Loucy (cell line): ENCODE data around the gene CCDC142.

Source experiments
- H2AFZ ChIP-seq: fragments of 200-600 bp; sonication (generic); 2 replicates; pipeline ENCODE4 v1.6.0; 2016; ENCODE audit warnings: antibody characterized with exemption, mild to moderate bottlenecking, low read length, moderate library complexity
- H3F3A ChIP-seq: fragments of 200-600 bp; 2 replicates; pipeline ENCODE4 v1.6.0; 2016; ENCODE audit warnings: antibody characterized with exemption, low read depth, mild to moderate bottlenecking
- H3K27me3 ChIP-seq: fragments of 200-600 bp; sonication (generic); 2 replicates; pipeline ENCODE4 v1.6.1; 2014; ENCODE audit warnings: low read length, mild to moderate bottlenecking; ENCODE audit not compliant: insufficient read depth, poor library complexity, severe bottlenecking
- H3K36me3 ChIP-seq: fragments of 200-600 bp; sonication (generic); 2 replicates; pipeline ENCODE4 v1.6.1; 2016; ENCODE audit warnings: low read length; ENCODE audit not compliant: insufficient read depth
- H3K4me1 ChIP-seq: fragments of 200-600 bp; sonication (generic); 2 replicates; pipeline ENCODE4 v1.5.1; 2014; ENCODE audit warnings: low read length, mild to moderate bottlenecking; ENCODE audit not compliant: insufficient read depth, poor library complexity, severe bottlenecking
- H3K4me2 ChIP-seq: fragments of 200-600 bp; sonication (generic); 2 replicates; pipeline ENCODE4 v1.6.0; 2014; ENCODE audit warnings: antibody characterized with exemption, low read length, low read depth, mild to moderate bottlenecking; ENCODE audit not compliant: poor library complexity, severe bottlenecking
- H3K4me3 ChIP-seq: fragments of 200-600 bp; sonication (generic); 2 replicates; pipeline ENCODE4 v1.5.1; 2014; ENCODE audit warnings: low read length, mild to moderate bottlenecking, mixed read lengths; ENCODE audit not compliant: poor library complexity, severe bottlenecking
- H3K79me2 ChIP-seq: fragments of 200-600 bp; sonication (generic); 2 replicates; pipeline ENCODE4 v1.6.1; 2014; ENCODE audit warnings: low read length; ENCODE audit not compliant: insufficient read depth
- H3K9ac ChIP-seq: fragments of 200-600 bp; sonication (generic); 2 replicates; pipeline ENCODE4 v1.6.0; 2014; ENCODE audit warnings: mild to moderate bottlenecking, low read depth, low read length, moderate library complexity; ENCODE audit not compliant: poor library complexity, severe bottlenecking
- H3K9me2 ChIP-seq: fragments of 200-600 bp; sonication (generic); replicated peaks from 2 replicates; pipeline ENCODE4 v1.6.1; 2016; ENCODE audit warnings: low read depth, low read length, mixed read lengths
- H3K9me3 ChIP-seq: fragments of 200-600 bp; sonication (generic); 2 replicates; pipeline ENCODE4 v1.6.1; 2014; ENCODE audit warnings: mild to moderate bottlenecking, antibody characterized with exemption, low read length, low read depth; ENCODE audit not compliant: insufficient read depth
- H4K20me1 ChIP-seq: fragments of 200-600 bp; sonication (generic); 2 replicates; pipeline ENCODE4 v1.6.0; 2014; ENCODE audit warnings: antibody characterized with exemption, low read length, mild to moderate bottlenecking; ENCODE audit not compliant: insufficient read depth, poor library complexity, severe bottlenecking
- CTCF ChIP-seq: fragments of 200-600 bp; sonication (generic); conservative IDR thresholded peaks from 2 replicates; pipeline ENCODE4 v1.5.1; 2014; ENCODE audit warnings: mild to moderate bottlenecking, antibody characterized with exemption, low read length
- EZH2phosphoT487 ChIP-seq: fragments of 200-600 bp; IDR thresholded peaks from 2 replicates; pipeline ENCODE4 v1.6.1; 2018; ENCODE audit warnings: antibody characterized with exemption, mild to moderate bottlenecking, moderate library complexity, borderline replicate concordance

Gene CCDC142

GRCh38 chr2:74512744-74513604 is 30.2 kb upstream of the CCDC142 start:
- Histone ChIP-seq H3K9me3 (no peaks in the 10 kb centered on the region), H3K4me1 (peaks cover 11% of the 10 kb centered on the region), H3K9ac (no peak overlapping the region), H3K4me3 (no peak overlapping the region), H3F3A (no peaks in the 10 kb centered on the region), H4K20me1 (no peaks in the 10 kb centered on the region), H3K9me2 (no peaks in the 10 kb centered on the region), H3K4me2 (no peak overlapping the region), H3K36me3 (no peaks in the 10 kb centered on the region), H3K79me2 (no peaks in the 10 kb centered on the region), H3K27me3 (peaks cover 14% of the 10 kb centered on the region), H2AFZ (no peak overlapping the region)
- TF ChIP-seq CTCF (no peak), EZH2phosphoT487 (no peak)

GRCh38 chr2:74511104-74511989 is 28.5 kb upstream of the CCDC142 start:
- Histone ChIP-seq H3K4me3 (no peak overlapping the region), H4K20me1 (no peaks in the 10 kb centered on the region), H3F3A (no peaks in the 10 kb centered on the region), H3K36me3 (no peaks in the 10 kb centered on the region), H2AFZ (no peak overlapping the region), H3K4me1 (peaks cover 21% of the 10 kb centered on the region), H3K9ac (no peak overlapping the region), H3K9me2 (no peaks in the 10 kb centered on the region), H3K4me2 (no peak overlapping the region), H3K27me3 (peaks cover 14% of the 10 kb centered on the region), H3K9me3 (no peaks in the 10 kb centered on the region), H3K79me2 (peaks cover 7% of the 10 kb centered on the region; the same call in 1 of the 2 replicates)
- no peak for TF ChIP-seq EZH2phosphoT487
- no peak for TF ChIP-seq CTCF

- H3K27me3 ChIP-seq, result peaks cover 14% of the 10 kb centered on the region
- H3K79me2 ChIP-seq, result peaks cover 15% of the 10 kb centered on the region; the same call in 1 of the 2 replicates
- no peaks in the 10 kb centered on the region for H4K20me1 ChIP-seq
- H3K36me3 ChIP-seq, result no peaks in the 10 kb centered on the region
- TF ChIP-seq EZH2phosphoT487, result no peak
- no peak for TF ChIP-seq CTCF
- H3K9me3 ChIP-seq, result no peaks in the 10 kb centered on the region
- H3K4me1 ChIP-seq, result peaks cover 26% of the 10 kb centered on the region
- no peak overlapping the region for H2AFZ ChIP-seq
- no peaks in the 10 kb centered on the region for H3K9me2 ChIP-seq
- no peak overlapping the region for H3K9ac ChIP-seq
- H3F3A ChIP-seq, result no peaks in the 10 kb centered on the region
- H3K4me3 ChIP-seq, result no peak overlapping the region
- no peak overlapping the region for H3K4me2 ChIP-seq
These were observed 27.5 kb upstream of the CCDC142 start for GRCh38 chr2:74510272-74510671.
